HepG2 (cell line): Measurements from ENCODE around the gene SDHAF1. TPM values are rescaled to one million over a fixed set of nuclear protein-coding genes. Genes with fewer than 3 reads are reported as not detected.

Source experiments
- ATAC-seq: fragments of 200-7000 bp; cut with Tn5 transposase; 3 replicates; pipeline ENCODE4 v1.9.1; 2020; ENCODE audit warnings: mild to moderate bottlenecking, moderate library complexity
- BruUV-seq: library from RNA; stranded (reverse); fragments of 400-500 nt; replicated peaks from 2 replicates; lab custom pipeline; 2021; lab: Mats Ljungman, UMichigan
- CTCF ChIA-PET: fragments of 300-600 bp; formaldehyde crosslinking; extraction: SDS; loops from one replicate; lab custom pipeline; 2021; ENCODE audit warnings: low total read pairs, inconsistent platforms, low intra/inter-chr PET ratio; lab: Yijun Ruan, JAX
- POLR2A ChIA-PET: fragments of 350-600 bp; sonication (Branson Sonifier 250); formaldehyde crosslinking; loops from one replicate; lab custom pipeline; 2020; ENCODE audit warnings: antibody characterized with exemption, inconsistent platforms; lab: Yijun Ruan, JAX
- DNase-seq: peaks from one replicate; pipeline ENCODE4 v3.0.0-alpha.2; 2015; ENCODE audit warnings: low spot score
- FAIRE-seq: peaks from 3 replicates; lab custom pipeline; 2011; peaks lifted over from hg19 to GRCh38; lab: Jason Lieb, UNC
- H2AFZ ChIP-seq: one replicate; pipeline ENCODE4 v1.6.1; 2011; ENCODE audit warnings: low read length, inconsistent platforms
- H3K27ac ChIP-seq: fragments of 300-600 bp; 3 replicates; pipeline ENCODE4 v1.8.0; 2011; ENCODE audit warnings: mixed run types, mild to moderate bottlenecking, mixed read lengths, low read length, inconsistent platforms; ENCODE audit not compliant: insufficient read depth; ENCODE audit errors: extremely low read length
- H3K27me3 ChIP-seq, 2 experiments: fragments of 200-600 bp in 1 of 2; 2 replicates in 1 of 2; 3 replicates in 1 of 2; pipeline versions ENCODE4 v1.6.0 to v1.8.0; 2011; ENCODE audit warnings: low read length in 2 of 2, mild to moderate bottlenecking in 2 of 2, moderate library complexity in 2 of 2, inconsistent platforms in 1 of 2; ENCODE audit not compliant: insufficient read depth in 2 of 2, control insufficient read depth in 1 of 2
- H3K36me3 ChIP-seq, 2 experiments: fragments of 200-600 bp in 1 of 2; replicated peaks in 1 of 2; 2 replicates in 1 of 2; 3 replicates in 1 of 2; pipeline versions ENCODE4 v1.5.1 to v1.8.0; 2011; ENCODE audit warnings: low read length in 2 of 2, inconsistent platforms in 1 of 2; ENCODE audit not compliant: insufficient read depth in 2 of 2, control insufficient read depth in 1 of 2
- H3K4me1 ChIP-seq: 2 replicates; pipeline ENCODE4 v1.5.1; 2012; ENCODE audit warnings: low read length, inconsistent platforms; ENCODE audit not compliant: insufficient read depth
- H3K4me2 ChIP-seq: 2 replicates; pipeline ENCODE4 v1.6.0; 2011; ENCODE audit warnings: low read depth, low read length, inconsistent platforms
- H3K4me3 ChIP-seq, 3 experiments: fragments of 200-600 bp in 1 of 3; sonication (generic), shearing (Covaris generic) in 1 of 3; replicated peaks in 1 of 3; 2 replicates each; pipeline ENCODE4 v1.5.1; 2011 to 2016; ENCODE audit warnings: low read length in 3 of 3, inconsistent platforms in 2 of 3, low read depth in 2 of 3, mild to moderate bottlenecking in 2 of 3, control low read depth in 1 of 3, mixed read lengths in 1 of 3; ENCODE audit not compliant: insufficient read depth in 1 of 3
- H3K79me2 ChIP-seq: one replicate; pipeline ENCODE4 v1.6.1; 2011; ENCODE audit warnings: low read length, inconsistent platforms; ENCODE audit not compliant: insufficient read depth
- H3K9ac ChIP-seq: 2 replicates; pipeline ENCODE4 v1.6.0; 2011; ENCODE audit warnings: mild to moderate bottlenecking, low read depth, low read length, inconsistent platforms; ENCODE audit not compliant: insufficient read depth
- H3K9me3 ChIP-seq: 2 replicates; pipeline ENCODE4 v1.5.1; 2012; ENCODE audit warnings: mild to moderate bottlenecking, low read length
- H4K20me1 ChIP-seq: 2 replicates; pipeline ENCODE4 v1.6.0; 2011; ENCODE audit warnings: inconsistent platforms, mild to moderate bottlenecking, low read length, moderate library complexity; ENCODE audit not compliant: insufficient read depth
- ATF3 ChIP-seq: sonication (generic); formaldehyde crosslinking; IDR thresholded peaks from 2 replicates; pipeline ENCODE4 v1.4.0; 2020; ENCODE audit warnings: missing genetic modification reagents
- FOXC1 ChIP-seq: sonication (generic); formaldehyde crosslinking; IDR thresholded peaks from 2 replicates; pipeline ENCODE4 v1.8.0; 2022; ENCODE audit warnings: mild to moderate bottlenecking, missing genetic modification reagents, borderline replicate concordance
- GATAD2A ChIP-seq: IDR thresholded peaks from 2 replicates; pipeline ENCODE4 v1.6.1; 2016
- KLF11 ChIP-seq: IDR thresholded peaks from 2 replicates; pipeline ENCODE4 v1.6.1; 2016; ENCODE audit warnings: missing compliant biosample characterization
- MAFF ChIP-seq: IDR thresholded peaks from 2 replicates; pipeline ENCODE4 v1.6.1; 2011; ENCODE audit warnings: low read depth, low read length, improper control_type of control experiment
- MIER2 ChIP-seq: IDR thresholded peaks from 2 replicates; pipeline ENCODE4 v1.6.1; 2016; ENCODE audit warnings: missing biosample characterization, missing genetic modification reagents
- MIXL1 ChIP-seq: IDR thresholded peaks from 2 replicates; pipeline ENCODE4 v1.6.1; 2016
- MTA1 ChIP-seq: sonication (generic); formaldehyde crosslinking; IDR thresholded peaks from 2 replicates; pipeline ENCODE4 v1.4.0; 2020; ENCODE audit warnings: missing genetic modification reagents, mild to moderate bottlenecking, borderline replicate concordance
- MXD3 ChIP-seq: IDR thresholded peaks from 2 replicates; pipeline ENCODE4 v1.6.1; 2016; ENCODE audit warnings: mild to moderate bottlenecking, missing biosample characterization, missing genetic modification reagents
- NCOA2 ChIP-seq: sonication (generic); formaldehyde crosslinking; IDR thresholded peaks from 2 replicates; pipeline ENCODE4 v1.8.0; 2022; ENCODE audit warnings: inconsistent platforms
- RARA ChIP-seq: IDR thresholded peaks from 2 replicates; pipeline ENCODE4 v1.6.1; 2016; ENCODE audit warnings: missing genetic modification reagents, missing compliant biosample characterization
- SALL1 ChIP-seq: sonication (generic); formaldehyde crosslinking; IDR thresholded peaks from 2 replicates; pipeline ENCODE4 v1.8.0; 2022; ENCODE audit warnings: mild to moderate bottlenecking, missing genetic modification reagents
- SAP130 ChIP-seq: IDR thresholded peaks from 2 replicates; pipeline ENCODE4 v1.6.1; 2016; ENCODE audit warnings: low read depth
- SRY ChIP-seq: sonication (generic); formaldehyde crosslinking; IDR thresholded peaks from 2 replicates; pipeline ENCODE4 v1.8.0; 2022; ENCODE audit warnings: mild to moderate bottlenecking, missing genetic modification reagents
- WIZ ChIP-seq: sonication (generic); formaldehyde crosslinking; IDR thresholded peaks from 2 replicates; pipeline ENCODE4 v1.5.1; 2020; ENCODE audit warnings: mild to moderate bottlenecking, missing genetic modification reagents
- ZNF746 ChIP-seq: sonication (generic); formaldehyde crosslinking; IDR thresholded peaks from 2 replicates; pipeline ENCODE4 v1.8.0; 2022; ENCODE audit warnings: mild to moderate bottlenecking, missing genetic modification reagents
- ZNF816 ChIP-seq: sonication (generic); formaldehyde crosslinking; IDR thresholded peaks from 2 replicates; pipeline ENCODE4 v1.8.0; 2022; ENCODE audit warnings: missing genetic modification reagents, mild to moderate bottlenecking, borderline replicate concordance
- WGBS: methylation state at CpG from one replicate; pipeline ENCODE4 v1.1.6; 2017; ENCODE audit warnings: low lambda C conversion rate; 5-methylcytosine and 5-hydroxymethylcytosine counted together
- in situ Hi-C: cut with HindIII; loops from 2 replicates; pipeline ENCODE4 v1.10.0; 2017; ENCODE audit warnings: low pct_unique_long_range_greater_than_20kb; ENCODE audit not compliant: extremely low pct_ligation_motif_present
- intact Hi-C: fragments of 100-400 bp; cut with micrococcal nuclease; formaldehyde crosslinking; loops from one replicate; pipeline ENCODE4 v1.10.0; 2022; ENCODE audit not compliant: unreplicated experiment
- polyA plus RNA-seq, 8 experiments: library from polyadenylated mRNA; depleted of rRNA in 3 of 8; stranded (reverse) in 7 of 8; unstranded in 1 of 8; fragments of >200 nt; fragmentation: Illumina TruSeq in 4 of 8; extraction: Trizol in 4 of 8; gene quantifications; 2 replicates each; pipeline versions ENCODE4 v1.2.1 to v1.2.3, GENCODE V29; 2011 to 2016; ENCODE audit warnings: low read depth in 4 of 8, missing spikeins in 1 of 8, mixed read lengths in 1 of 8; ENCODE audit not compliant: insufficient read depth in 1 of 8
- total RNA-seq, 5 experiments: library from RNA; depleted of rRNA; stranded (reverse); fragments of >200 nt; fragmentation: Illumina TruSeq; extraction: Trizol; gene quantifications; 2 replicates each; pipeline ENCODE4 v1.2.3, GENCODE V29; 2016; ENCODE audit warnings: low read depth in 1 of 5
- TF ChIP-seq, protein P1 (sequence below): IDR thresholded peaks from 2 replicates; pipeline ENCODE4 v1.6.1; 2016; ENCODE audit warnings: low read depth, control low read depth
- TF ChIP-seq, protein P2 (sequence below): sonication (generic); formaldehyde crosslinking; IDR thresholded peaks from 2 replicates; pipeline ENCODE4 v1.8.0; 2022; ENCODE audit warnings: mild to moderate bottlenecking, missing genetic modification reagents, moderate library complexity

Gene SDHAF1
- total and polyA plus RNA-seq, 2 of the 13 experiments (the other 11 are each of a cell fraction or from before 2014, with no cell fraction given): 17.8 to 22.8 TPM

DNA sequence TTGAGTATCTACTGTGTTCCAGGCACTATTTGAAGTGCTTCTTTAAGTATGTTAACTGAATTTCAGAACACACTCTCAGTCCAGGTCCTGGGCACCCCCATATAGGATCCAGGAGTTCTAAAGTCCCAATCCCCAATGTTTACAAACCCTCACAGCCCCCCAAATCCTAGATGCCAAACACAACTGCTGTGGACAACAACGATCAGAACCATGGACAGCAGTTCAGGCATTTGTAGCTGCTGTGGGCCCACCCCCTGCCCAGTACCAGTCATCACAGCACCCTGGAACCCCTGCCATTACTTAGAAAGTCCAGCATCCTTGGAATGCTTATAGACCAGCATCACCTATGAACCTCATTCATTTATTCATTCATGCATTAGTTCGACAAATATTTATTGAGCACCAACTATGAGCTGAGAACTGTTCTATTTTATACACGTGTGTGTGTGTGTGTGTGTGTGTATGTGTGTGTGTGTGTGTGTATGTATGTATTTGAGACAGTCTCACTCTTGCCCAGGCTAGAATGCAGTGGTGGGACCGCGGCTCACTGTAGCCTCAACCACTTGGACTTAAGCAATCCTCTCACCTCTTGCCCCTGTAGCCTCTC is 19.3 kb upstream of the SDHAF1 start:
- Histone ChIP-seq H3K4me2 (no peak overlapping the region), H3K4me3 (no peak overlapping the region), H2AFZ (no peak overlapping the region), H3K27ac (no peak overlapping the region), H3K4me1 (no peaks in the 10 kb centered on the region), H3K36me3 (no peaks in the 10 kb centered on the region), H3K9ac (no peak overlapping the region), H3K79me2 (no peaks in the 10 kb centered on the region), H4K20me1 (no peaks in the 10 kb centered on the region), H3K27me3 (peaks cover 1 to 10% of the 10 kb centered on the region in 2 experiments; a peak in 2 of 5 replicates), H3K9me3 (no peaks in the 10 kb centered on the region)
- ATAC-seq: no peak
- BruUV-seq: no TSS peak
- ChIA-PET POLR2A (no interaction called here), CTCF (no interaction called here)
- no peak for DNase-seq
- in situ Hi-C loops: no loop called here
- intact Hi-C loops: no loop called here
- under 1% methylated on average over 5 of the region's 5 CpGs for WGBS
- FAIRE-seq: no peak
- TF ChIP-seq WIZ (CRISPR knock-in tag) (peak; percentile 91; the same call in 1 of the 2 replicates), SAP130 (CRISPR knock-in tag) (peak; percentile 53; the same call in 1 of the 2 replicates), GATAD2A (CRISPR knock-in tag) (0 out of 2 replicates have a peak, but pooled peaks have one; percentile 13), MTA1 (CRISPR knock-in tag) (no peak), KLF11 (peak; percentile 79; the same call in 1 of the 2 replicates), SRY (CRISPR knock-in tag) (peak; percentile 77; the same call in 1 of the 2 replicates), MIER2 (CRISPR knock-in tag) (peak; percentile 95), ZNF746 (no peak), RARA (CRISPR knock-in tag) (0 out of 2 replicates have a peak, but pooled peaks have one; percentile 24), ZNF816 (CRISPR knock-in tag) (no peak), MAFF (no peak), MXD3 (CRISPR knock-in tag) (peak; percentile 41; the same call in 1 of the 2 replicates), ATF3 (CRISPR knock-in tag) (peak; percentile 29; the same call in 1 of the 2 replicates), MIXL1 (peak; percentile 36; the same call in 1 of the 2 replicates), FOXC1 (CRISPR knock-in tag) (no peak), NCOA2 (CRISPR knock-in tag) (peak; percentile 35; the same call in 1 of the 2 replicates), SALL1 (CRISPR knock-in tag) (peak; percentile 53)
- TF ChIP-seq, protein P1, sequence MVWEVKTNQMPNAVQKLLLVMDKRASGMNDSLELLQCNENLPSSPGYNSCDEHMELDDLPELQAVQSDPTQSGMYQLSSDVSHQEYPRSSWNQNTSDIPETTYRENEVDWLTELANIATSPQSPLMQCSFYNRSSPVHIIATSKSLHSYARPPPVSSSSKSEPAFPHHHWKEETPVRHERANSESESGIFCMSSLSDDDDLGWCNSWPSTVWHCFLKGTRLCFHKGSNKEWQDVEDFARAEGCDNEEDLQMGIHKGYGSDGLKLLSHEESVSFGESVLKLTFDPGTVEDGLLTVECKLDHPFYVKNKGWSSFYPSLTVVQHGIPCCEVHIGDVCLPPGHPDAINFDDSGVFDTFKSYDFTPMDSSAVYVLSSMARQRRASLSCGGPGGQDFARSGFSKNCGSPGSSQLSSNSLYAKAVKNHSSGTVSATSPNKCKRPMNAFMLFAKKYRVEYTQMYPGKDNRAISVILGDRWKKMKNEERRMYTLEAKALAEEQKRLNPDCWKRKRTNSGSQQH (CRISPR knock-in tag): 0 out of 2 replicates have a peak, but pooled peaks have one; percentile 45
- TF ChIP-seq, protein P2, sequence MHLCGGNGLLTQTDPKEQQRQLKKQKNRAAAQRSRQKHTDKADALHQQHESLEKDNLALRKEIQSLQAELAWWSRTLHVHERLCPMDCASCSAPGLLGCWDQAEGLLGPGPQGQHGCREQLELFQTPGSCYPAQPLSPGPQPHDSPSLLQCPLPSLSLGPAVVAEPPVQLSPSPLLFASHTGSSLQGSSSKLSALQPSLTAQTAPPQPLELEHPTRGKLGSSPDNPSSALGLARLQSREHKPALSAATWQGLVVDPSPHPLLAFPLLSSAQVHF: 0 out of 2 replicates have a peak, but pooled peaks have one; percentile 41
